SH-SY5Y (cell line): Measurements from ENCODE around the gene SPACA6.

ENCODE experiments used
- GATA2 ChIP-seq: IDR thresholded peaks from 2 replicates; pipeline ENCODE4 v1.6.1; 2011; ENCODE audit warnings: mild to moderate bottlenecking, low read depth, low read length
- GATA3 ChIP-seq: IDR thresholded peaks from 2 replicates; pipeline ENCODE4 v1.6.1; 2011; ENCODE audit warnings: low read depth, mild to moderate bottlenecking, low read length, moderate library complexity

- TF ChIP-seq GATA3: no peak
- no peak for TF ChIP-seq GATA2
Measured at GRCh38 chr19:51698296-51698695, 5.2 kb downstream of the SPACA6 start.
